AG10803 (cell line): ENCODE results near the gene RNU6-9.

Experiments
- DNase-seq: peaks from one replicate; pipeline ENCODE4 v3.0.0; 2010; ENCODE audit warnings: low read depth
- H3K4me3 ChIP-seq: 2 replicates; pipeline ENCODE4 v1.5.1; 2011; ENCODE audit warnings: mild to moderate bottlenecking, low read length, control low read depth
- TF ChIP-seq, protein P1 (sequence below): conservative IDR thresholded peaks from 2 replicates; pipeline ENCODE4 v1.5.1; 2011; ENCODE audit warnings: mild to moderate bottlenecking, low read length, control low read depth, inconsistent platforms

RNU6-9 gene

GRCh38 chr19:929891-930258 lies 36.6 kb downstream of the RNU6-9 start:
- TF ChIP-seq, protein P1, sequence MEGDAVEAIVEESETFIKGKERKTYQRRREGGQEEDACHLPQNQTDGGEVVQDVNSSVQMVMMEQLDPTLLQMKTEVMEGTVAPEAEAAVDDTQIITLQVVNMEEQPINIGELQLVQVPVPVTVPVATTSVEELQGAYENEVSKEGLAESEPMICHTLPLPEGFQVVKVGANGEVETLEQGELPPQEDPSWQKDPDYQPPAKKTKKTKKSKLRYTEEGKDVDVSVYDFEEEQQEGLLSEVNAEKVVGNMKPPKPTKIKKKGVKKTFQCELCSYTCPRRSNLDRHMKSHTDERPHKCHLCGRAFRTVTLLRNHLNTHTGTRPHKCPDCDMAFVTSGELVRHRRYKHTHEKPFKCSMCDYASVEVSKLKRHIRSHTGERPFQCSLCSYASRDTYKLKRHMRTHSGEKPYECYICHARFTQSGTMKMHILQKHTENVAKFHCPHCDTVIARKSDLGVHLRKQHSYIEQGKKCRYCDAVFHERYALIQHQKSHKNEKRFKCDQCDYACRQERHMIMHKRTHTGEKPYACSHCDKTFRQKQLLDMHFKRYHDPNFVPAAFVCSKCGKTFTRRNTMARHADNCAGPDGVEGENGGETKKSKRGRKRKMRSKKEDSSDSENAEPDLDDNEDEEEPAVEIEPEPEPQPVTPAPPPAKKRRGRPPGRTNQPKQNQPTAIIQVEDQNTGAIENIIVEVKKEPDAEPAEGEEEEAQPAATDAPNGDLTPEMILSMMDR, result no peak
- DNase-seq, result no peak

GRCh38 chr19:931860-932647 lies 38.8 kb downstream of the RNU6-9 start:
- TF ChIP-seq, protein P1, result no peak
- H3K4me3 ChIP-seq, result no peak overlapping the region
- no peak for DNase-seq

More at GRCh38 chr19:929891-930258, 36.6 kb downstream of the RNU6-9 start:
- H3K4me3 ChIP-seq, result no peak overlapping the region

- peak; percentile 93 for DNase-seq
- TF ChIP-seq, protein P1, result no peak
- H3K4me3 ChIP-seq, result peak overlapping the region; percentile 31
Observed at GRCh38 chr19:932648-933552, 39.6 kb downstream of the RNU6-9 start.

GRCh38 chr19:933553-933882 lies 40.2 kb downstream of the RNU6-9 start:
- peak overlapping the region; percentile 31; the same call in 1 of the 2 replicates for H3K4me3 ChIP-seq
- TF ChIP-seq, protein P1, result no peak
- no peak for DNase-seq

DNA sequence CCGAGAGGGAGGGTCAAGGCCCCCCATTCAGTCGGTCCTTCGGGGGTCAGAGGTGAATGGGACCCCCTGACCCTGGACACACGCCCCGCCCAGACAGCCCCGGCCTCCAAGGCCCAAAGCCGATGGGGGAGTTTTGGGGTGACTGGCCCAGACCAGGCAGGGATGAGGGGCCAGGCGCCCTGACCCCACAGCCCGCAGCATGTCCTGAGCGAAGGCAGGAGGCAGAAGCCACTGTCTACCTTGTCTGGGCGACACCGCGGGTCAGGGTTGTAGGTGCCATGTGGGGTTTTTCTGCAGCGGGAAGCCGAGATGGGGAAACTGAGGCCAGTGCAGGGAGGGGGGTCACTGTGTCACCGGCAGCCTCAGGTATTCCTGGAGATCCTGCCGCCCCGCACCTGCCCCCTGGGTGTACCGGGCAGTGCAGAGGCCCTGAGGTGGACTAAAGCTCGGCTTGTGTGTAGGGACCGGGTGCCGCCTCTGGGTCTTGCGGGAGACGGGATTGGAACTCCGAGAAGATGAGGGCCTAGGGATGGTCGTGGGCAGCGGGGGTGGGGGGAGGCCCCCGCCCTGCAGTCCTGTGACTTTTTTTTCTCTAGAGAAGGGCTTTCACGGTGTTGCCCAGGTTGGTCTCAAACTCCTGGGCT lies 41.0 kb downstream of the RNU6-9 start:
- no peak overlapping the region for H3K4me3 ChIP-seq
- TF ChIP-seq, protein P1, result no peak
- no peak for DNase-seq

GRCh38 chr19:934865-935479 lies 41.7 kb downstream of the RNU6-9 start:
- no peak overlapping the region for H3K4me3 ChIP-seq
- DNase-seq, result peak; percentile 76
- TF ChIP-seq, protein P1, result 0 out of 2 replicates have a peak, but pooled peaks have one; percentile 5
